PC-3 (cell line): ENCODE measurements around the gene PADI1.

Source experiments
- CTCF ChIP-seq: fragments of 300-600 bp; sonication (generic); conservative IDR thresholded peaks from 2 replicates; pipeline ENCODE4 v1.5.1; 2017; ENCODE audit warnings: antibody characterized with exemption, low read depth, mild to moderate bottlenecking, low read length
- EZH2 ChIP-seq: fragments of 300-600 bp; sonication (generic); IDR thresholded peaks from one replicate; pipeline ENCODE4 v1.6.1; 2017; ENCODE audit warnings: antibody characterized with exemption, mild to moderate bottlenecking, low read length; ENCODE audit not compliant: unreplicated experiment
- EZH2phosphoT487 ChIP-seq: fragments of 300-600 bp; sonication (generic); IDR thresholded peaks from 2 replicates; pipeline ENCODE4 v1.6.1; 2018; ENCODE audit warnings: mild to moderate bottlenecking, antibody characterized with exemption, low read length, borderline replicate concordance

DNA sequence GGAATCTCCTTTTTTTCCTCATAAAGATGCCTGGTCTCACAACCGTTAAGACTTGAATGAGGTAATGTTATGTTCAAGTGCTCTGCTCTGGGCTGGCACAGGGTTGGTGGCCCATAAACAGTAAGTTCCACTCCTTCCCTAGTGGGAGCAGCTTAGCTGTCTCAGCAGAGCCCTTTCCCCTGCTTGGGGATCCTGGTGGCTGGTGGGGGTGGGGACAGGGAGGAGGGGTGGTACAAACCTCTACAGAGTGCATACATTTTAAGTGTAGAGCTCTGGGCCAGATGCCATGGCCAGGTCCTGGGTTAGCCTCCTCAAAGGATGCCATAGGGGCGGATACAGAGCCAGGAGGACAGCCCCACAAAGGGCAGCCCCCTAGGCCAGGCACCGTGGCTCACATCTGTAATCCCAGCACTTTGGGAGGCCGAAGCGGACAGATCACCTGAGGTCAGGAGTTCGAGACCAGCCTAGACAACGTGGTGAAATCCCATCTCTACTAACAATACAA lies 20.7 kb upstream of the PADI1 start:
- no peak for TF ChIP-seq EZH2
- no peak for TF ChIP-seq EZH2phosphoT487
- no peak for TF ChIP-seq CTCF
